GM19351 (cell line): ENCODE measurements around the gene HOXA5.

ENCODE experiments used
- ATAC-seq: cut with Tn5 transposase; IDR thresholded peaks from one replicate; pipeline ENCODE4 v1.9.1; 2021; ENCODE audit warnings: mild to moderate bottlenecking, moderate library complexity; ENCODE audit not compliant: unreplicated experiment

HOXA5 gene

DNA sequence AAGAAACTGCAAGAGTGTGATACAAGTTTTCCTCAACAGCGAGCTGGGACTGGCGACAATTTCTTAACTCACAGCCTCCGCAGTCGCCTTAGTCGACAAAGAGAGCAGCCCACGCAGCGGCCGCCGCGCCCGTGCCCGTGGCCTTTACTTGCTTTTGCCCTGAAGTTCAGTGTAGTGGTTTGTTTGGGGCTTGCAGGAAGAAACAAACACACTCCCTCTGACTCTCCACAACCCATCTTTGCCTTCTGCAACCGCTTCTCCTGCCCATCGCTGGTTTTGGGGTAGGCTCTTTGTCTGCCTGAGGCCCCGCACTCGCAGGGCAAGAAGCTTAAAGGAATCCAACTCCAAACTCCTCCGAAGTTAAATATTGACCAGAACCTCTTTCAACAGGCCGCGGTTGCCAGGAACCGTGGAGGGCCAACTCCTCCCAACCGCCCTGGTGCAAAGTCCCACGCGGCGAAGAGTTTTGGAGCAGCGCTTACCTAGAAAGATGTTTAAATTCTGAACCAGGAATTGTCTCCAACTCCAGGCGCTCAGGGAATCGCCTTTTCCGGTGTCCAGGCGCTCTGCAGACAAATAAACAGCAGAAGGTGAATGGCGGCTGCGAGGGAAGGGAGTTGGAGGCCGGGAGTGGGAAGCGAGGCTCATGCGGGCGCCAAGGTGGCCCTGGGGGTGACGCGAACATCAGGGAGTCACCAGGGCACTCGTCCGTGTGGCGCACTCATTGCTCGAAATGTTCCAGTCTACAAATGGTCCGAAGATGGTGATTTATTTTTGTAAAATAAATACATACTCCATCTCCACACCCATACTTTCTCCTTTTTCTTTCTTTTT, 21.2 kb downstream of the HOXA5 start:
- no peak for ATAC-seq

DNA sequence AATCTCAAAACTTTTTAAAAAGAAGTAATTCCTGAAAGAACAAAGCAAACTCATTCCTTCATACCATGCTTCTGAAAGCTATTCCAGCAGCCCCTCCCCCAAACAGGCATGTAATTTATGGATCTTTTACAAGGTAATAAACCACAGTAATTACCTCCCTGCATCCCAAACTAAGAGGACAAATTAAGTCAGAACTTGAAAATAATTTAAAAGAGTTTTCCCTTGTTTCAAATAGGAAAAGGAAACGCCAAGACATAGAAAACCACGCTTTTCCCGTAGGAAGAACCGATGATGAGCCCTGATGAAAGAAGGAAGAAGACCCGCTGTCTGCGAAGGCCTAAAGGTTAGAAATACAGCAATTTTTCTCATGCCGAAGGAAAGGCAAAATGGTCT, 21.8 kb downstream of the HOXA5 start:
- ATAC-seq = no peak

- ATAC-seq = no peak
Observed at GRCh38 chr7:27119412-27119911, 24.0 kb downstream of the HOXA5 start.

GRCh38 chr7:27118580-27118979, 24.9 kb downstream of the HOXA5 start:
- no peak for ATAC-seq

GRCh38 chr7:27117887-27118491, 25.5 kb downstream of the HOXA5 start:
- ATAC-seq = no peak

GRCh38 chr7:27116962-27117886, 26.3 kb downstream of the HOXA5 start:
- no peak for ATAC-seq

- no peak for ATAC-seq
Observed at GRCh38 chr7:27116031-27116961, 27.2 kb downstream of the HOXA5 start.

DNA sequence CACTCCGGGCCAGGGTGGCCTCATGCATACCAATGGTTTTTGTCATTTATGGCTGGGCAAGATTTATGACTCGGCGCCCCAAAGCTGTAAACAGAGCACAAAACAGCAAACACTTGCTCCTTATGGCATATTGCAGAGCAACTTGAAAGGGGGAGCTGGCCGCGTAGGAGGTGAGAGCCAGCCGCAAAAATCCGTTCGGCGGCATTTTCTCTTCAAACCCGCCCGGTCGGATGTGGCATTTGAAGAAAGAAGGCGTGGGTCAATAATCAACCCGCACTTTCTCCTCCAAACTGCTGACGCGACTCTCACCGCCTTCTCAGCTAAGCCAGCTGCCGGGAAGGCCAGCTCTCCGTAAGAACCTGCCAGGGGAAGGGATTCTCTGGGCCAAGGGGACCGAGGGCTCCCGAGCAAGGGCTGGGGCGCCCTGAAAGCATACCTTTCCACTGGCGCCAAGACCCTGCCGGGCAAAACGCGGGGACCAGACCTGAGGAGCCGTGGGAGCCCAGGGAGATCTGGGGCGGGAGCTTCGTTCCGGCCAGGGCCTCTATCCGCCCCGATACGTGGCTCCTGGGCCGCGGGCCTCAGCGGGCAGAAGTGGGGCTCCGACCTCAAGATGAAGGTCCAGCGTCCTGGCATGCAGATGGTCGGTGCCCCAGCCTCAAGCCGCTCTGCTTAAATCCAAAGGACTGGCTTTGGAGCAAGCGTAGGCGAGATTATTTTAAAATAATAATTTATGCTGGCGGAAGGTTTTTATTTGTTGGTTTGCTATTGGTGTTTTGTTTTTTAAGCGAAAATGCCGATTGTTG, 28.1 kb downstream of the HOXA5 start:
- ATAC-seq = no peak

DNA sequence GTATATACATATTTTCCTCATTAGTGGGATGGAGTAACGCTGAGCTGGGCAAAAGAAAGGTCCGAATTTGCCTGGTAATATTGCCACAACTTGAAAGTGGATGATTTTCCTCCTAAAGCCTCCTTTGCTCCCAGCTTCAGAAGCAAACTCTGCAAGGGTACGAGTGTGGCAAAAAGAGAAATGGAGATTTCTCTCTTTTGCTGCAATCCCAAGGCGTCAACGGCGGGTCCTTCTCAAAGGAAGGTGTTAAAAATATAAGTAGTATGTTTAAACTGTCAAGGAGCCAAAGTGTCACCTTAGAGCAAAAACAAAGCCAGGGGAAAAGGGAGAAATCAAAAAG, 28.6 kb downstream of the HOXA5 start:
- ATAC-seq = no peak

DNA sequence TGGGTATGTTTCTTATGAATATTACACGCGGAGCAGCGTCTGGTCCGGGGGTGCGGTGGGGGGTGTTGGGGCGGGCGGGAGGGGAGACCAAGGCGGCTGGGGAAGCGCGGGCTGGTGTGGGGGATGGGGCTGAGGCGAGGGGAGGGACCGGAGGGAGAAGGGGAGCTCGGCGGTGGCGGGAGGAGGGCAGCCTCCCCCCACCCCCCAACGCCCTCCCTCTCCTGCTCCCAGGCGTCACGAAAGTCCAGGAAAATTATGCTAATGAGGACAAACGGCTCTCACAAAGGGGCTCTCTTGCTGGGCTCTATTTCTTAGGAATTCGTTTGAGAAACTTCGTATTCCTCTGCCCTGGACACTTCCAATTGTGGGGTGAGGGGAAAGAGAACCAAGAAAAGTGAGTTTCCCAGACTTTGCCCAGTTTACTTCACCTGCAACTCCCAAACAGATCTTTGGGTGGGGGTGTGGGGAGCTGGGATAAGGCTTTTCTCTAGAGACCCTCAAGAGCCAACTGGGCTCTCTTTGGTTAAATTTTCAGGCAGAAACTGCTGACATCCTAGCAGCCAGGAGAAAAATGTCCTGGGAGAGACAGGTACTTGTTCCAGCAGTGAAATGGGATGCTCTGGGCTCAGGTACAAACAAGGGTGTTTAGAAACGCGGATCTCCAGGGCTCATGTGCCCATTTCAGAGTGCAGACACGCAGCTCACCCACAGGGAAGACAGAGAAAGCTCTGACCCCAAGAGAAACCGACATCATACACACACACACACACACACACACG, 29.3 kb downstream of the HOXA5 start:
- ATAC-seq = no peak

GRCh38 chr7:27112955-27113949, 30.2 kb downstream of the HOXA5 start:
- ATAC-seq = no peak

DNA sequence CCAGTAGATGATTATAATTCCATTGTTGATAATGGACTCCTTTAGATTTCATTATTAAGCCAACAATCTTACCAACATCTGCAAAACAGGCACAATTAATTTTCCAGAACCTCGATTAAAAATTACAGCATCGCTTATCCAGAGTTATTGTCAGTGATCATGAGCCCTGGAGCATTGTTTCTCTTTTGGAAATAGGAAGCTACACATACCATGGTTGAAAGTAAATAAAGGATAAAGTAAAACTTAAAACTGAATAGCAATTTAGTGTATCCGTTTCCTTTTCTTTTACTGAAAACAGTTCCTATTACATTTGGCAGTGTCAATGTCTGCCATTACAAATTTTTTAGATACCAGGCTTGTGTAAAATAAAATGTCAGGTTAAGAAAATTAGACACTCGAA, 31.1 kb downstream of the HOXA5 start:
- ATAC-seq = no peak

- no peak for ATAC-seq
Observed at GRCh38 chr7:27111751-27112277, 31.7 kb downstream of the HOXA5 start.

DNA sequence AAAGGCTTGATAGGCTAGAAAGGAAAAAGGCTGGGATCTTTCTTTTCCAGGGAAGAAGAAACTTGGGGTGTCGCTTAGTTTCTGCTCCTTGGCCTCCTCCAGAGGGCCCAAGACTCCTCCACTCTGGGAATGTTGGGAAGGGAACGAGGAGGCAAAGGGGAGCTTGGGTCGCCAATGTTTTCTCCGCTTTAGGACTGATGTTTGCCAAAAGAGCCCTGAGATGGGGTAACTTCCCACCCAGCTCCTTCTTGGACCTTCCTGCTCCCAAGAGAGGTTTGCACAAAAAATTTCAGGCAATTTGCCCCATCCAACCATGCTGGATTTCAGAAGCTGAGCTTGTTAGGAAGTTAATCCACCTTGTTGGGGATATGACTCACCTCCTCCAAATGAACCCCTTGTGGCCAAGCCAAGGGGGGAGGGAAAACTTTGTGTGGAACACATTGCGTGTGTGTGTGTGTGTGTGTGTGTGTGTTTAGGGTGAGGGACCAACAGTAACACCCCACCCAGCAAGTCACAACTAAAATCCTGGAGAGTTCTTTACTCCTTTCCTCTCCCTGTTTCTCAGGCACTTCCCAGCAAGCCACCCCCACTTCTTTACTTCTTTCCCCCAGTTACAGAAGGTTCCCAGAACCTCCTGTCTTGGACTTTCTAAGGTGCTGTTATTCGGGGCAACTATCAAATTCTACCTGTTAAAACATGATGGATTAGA, 32.3 kb downstream of the HOXA5 start:
- no peak for ATAC-seq

DNA sequence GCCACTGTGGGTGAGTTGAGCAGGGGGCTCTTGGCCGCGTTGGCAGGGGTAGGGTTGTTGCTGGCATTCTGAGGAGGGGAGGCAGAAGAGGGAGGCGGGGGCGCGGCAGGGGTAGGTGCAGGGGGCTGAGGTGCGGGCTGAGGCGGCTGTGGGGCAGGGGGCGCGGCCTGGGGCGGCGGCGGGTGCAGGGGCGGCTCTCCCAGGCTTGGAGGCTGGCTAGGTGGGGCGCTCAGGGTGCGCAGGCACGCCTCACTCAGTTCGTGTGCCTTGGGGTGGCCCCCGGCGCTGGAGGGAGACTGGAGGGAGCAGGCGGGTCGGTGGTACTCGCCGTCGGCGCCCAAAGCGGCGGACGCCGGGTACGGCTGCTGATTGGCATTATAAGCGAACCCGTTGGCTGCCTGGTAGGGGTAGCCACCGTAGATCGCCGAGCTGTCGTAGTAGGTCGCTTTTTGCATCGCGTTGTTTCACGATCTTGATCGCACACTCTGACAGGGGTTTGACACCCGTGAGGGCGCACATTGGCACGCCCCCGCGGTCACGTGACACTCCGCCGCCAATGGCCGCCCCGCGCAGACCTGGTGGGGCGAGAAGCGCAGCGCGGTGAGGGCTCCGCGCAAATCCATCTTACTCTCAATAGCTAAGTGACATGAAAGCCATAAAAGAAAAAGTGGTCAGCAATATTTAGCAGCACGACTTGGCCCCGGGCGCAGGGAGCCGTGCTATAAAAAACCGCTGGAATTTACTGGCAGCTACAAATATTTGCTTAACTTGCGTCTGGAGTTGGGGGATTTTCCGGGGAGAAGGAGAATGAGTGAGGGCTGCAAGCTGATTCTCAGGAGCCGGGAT, 33.1 kb downstream of the HOXA5 start:
- ATAC-seq = no peak
